ENCODE data around the gene FITM1. TPM values are rescaled to one million over a fixed set of nuclear protein-coding genes. Genes with fewer than 3 reads are reported as not detected.

The FITM1 gene
- total RNA-seq, 4 donors from 2014 or later = 0.96 to 2.8 (median 1.2) TPM; not detected in 1

DNA sequence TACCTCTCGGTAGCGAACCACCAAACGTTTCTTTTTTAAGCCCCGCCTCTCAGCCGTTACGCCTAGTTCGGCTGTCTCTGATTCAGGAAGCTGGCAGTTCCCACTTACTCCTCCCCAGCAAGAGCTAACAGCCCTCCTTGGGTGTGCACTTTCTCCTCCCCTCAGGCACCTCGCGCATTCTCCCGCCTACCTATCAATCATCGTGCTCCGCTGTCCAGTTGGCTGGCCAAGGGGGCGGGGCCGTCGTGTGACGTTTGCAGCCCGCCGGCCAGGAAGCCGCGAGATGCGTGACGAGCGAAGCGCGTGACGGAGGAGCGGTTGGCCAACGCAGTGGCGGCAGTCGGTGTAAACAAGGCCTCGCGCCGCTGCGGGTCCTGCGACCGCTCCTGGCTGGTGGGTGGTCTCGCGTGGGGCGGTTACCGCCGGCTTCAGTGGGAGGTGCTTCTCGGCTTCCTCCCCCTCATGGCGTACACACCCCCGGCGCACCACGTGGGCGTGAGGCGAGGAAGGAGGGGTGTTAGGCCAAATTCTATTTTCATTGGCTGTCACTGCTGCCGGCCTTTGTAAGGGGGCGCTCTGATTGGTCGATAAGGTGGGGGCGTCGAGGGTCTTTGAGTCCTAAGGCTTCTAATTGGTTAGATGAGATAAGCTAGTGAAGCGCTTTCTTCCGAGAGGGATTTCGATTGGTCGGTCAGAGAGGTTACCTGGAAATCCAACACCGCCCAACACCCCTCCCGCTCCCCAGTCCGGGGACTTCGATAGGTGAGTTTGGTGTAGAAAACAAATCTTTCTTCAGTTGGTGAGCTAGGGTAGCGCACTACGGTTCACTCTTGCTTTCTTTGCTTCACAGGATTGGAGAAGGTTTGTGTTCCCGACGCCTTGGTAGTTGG lies 15.7 kb upstream of the FITM1 start, which contains the start of the genes DCAF11 and NRL:
DCAF11 (plus strand) TSS at position 246 of the 890 bp plus-strand sequence. CDS start 818 bp downstream, outside the sequence.
NRL (minus strand) TSS at position 418 of the 890 bp plus-strand sequence. CDS start 32,101 bp downstream, outside the sequence.
- no peak for TF ChIP-seq CTCF (IDR thresholded peaks at IDR 0.05)
- ATAC-seq (ENCODE audit: low FRiP score) (peak; percentile 97), DNase-seq (ENCODE audit: low spot score) (peak; percentile 92)

GRCh38 chr14:24115422-24116127 lies 14.9 kb upstream of the FITM1 start:
- no peak for DNase-seq (ENCODE audit: low spot score)
- ATAC-seq (ENCODE audit: low FRiP score) = no peak
- no peak for TF ChIP-seq CTCF (IDR thresholded peaks at IDR 0.05)

- ATAC-seq (ENCODE audit: low FRiP score) (no peak), DNase-seq (ENCODE audit: low spot score) (no peak)
- TF ChIP-seq CTCF (IDR thresholded peaks at IDR 0.05) = no peak
Observed at GRCh38 chr14:24116128-24116814, 14.2 kb upstream of the FITM1 start.

DNA sequence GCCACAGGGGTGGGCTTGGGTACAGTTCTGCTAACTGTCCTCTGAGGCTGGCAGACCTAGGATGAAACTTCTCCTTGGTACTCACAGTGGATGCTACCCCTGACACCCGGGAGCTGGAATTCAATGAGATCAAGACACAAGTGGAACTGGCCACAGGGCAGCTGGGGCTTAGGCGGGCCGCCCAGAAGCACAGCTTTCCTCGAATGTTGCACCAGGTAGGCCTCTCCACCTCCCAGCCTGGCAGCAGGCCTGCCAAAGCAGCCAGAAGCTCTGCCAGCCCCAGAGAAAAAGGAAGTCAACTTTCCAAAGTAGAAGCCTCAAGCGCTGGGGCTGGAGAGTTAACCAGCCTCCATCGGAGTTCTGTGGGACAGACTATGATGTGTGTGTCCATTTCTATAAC lies 13.3 kb upstream of the FITM1 start:
- ATAC-seq (ENCODE audit: low FRiP score) = no peak
- no peak for TF ChIP-seq CTCF (IDR thresholded peaks at IDR 0.05)

DNA sequence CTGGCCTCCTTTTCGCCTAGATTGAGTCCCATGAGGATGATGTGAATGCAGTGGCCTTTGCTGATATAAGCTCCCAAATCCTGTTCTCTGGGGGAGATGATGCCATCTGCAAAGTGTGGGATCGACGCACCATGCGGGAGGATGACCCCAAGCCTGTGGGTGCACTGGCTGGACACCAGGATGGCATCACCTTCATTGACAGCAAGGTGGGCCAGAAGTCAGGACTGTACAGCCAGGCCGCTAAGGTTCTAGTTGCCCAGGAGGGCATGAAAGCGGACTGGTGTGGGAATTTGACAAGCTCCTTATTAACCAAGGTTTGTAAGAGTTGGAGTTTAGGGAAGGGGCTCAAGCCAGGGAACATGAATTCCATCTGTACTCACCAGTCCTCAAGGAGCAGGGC lies 10.8 kb upstream of the FITM1 start:
- DNase-seq (ENCODE audit: low spot score) = no peak

More for the DNA sequence above, 13.3 kb upstream of the FITM1 start:
- no peak for DNase-seq (ENCODE audit: low spot score)

More for the DNA sequence above, 10.8 kb upstream of the FITM1 start:
- no peak for ATAC-seq (ENCODE audit: low FRiP score)
- no peak for TF ChIP-seq CTCF (IDR thresholded peaks at IDR 0.05)
